ENCODE data around the gene HDAC4.

DNA sequence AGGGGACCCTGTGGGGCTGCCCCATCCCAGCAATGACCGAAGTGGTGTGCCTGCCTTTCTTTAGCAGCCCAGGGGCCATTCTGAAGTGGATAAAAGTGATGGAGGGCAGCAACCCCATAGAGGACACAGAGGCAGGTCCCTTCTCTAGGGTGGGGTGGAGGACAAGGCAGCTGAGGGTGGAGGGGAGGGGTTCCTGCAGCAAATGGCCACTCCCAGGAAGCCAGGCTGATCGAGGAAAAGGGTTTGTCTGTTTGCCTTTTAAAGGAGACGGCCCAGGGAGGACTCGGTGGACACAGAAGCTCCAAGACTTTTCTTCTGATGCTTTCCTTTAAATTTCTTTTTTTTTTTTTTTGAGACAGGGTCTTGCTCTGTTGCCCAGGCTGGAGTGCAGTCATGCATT is 280.2 kb downstream of the HDAC4 start:
- TF ChIP-seq POLR2AphosphoS5 (IDR thresholded peaks at IDR 0.05; ENCODE audit: control insufficient read depth, insufficient read depth, low read depth, low read length) (no peak), GATAD2B (IDR thresholded peaks at IDR 0.05; ENCODE audit: borderline replicate concordance) (no peak), RAD21 (CRISPR knock-in tag; conservative IDR thresholded peaks at IDR 0.05 in 1 of 2, IDR thresholded peaks at IDR 0.05 in 1 of 2) (no peak), FIP1L1 (IDR thresholded peaks at IDR 0.05; ENCODE audit: low read depth, low read length, poor library complexity, severe bottlenecking) (no peak), NBN (IDR thresholded peaks at IDR 0.05; ENCODE audit: low read depth) (no peak), CBX2 (IDR thresholded peaks at IDR 0.05; ENCODE audit: insufficient read depth, low read length, poor library complexity, severe bottlenecking) (no peak)
- TF ChIP-seq, protein P1, sequence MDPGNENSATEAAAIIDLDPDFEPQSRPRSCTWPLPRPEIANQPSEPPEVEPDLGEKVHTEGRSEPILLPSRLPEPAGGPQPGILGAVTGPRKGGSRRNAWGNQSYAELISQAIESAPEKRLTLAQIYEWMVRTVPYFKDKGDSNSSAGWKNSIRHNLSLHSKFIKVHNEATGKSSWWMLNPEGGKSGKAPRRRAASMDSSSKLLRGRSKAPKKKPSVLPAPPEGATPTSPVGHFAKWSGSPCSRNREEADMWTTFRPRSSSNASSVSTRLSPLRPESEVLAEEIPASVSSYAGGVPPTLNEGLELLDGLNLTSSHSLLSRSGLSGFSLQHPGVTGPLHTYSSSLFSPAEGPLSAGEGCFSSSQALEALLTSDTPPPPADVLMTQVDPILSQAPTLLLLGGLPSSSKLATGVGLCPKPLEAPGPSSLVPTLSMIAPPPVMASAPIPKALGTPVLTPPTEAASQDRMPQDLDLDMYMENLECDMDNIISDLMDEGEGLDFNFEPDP (CRISPR knock-in tag; IDR thresholded peaks at IDR 0.05), result no peak
- TF ChIP-seq, protein P2, sequence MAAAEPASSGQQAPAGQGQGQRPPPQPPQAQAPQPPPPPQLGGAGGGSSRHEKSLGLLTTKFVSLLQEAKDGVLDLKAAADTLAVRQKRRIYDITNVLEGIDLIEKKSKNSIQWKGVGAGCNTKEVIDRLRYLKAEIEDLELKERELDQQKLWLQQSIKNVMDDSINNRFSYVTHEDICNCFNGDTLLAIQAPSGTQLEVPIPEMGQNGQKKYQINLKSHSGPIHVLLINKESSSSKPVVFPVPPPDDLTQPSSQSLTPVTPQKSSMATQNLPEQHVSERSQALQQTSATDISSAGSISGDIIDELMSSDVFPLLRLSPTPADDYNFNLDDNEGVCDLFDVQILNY (CRISPR knock-in tag; IDR thresholded peaks at IDR 0.05), result no peak
